GM19351 (cell line): ENCODE measurements around the gene KANK2.

Source experiments
- ATAC-seq: cut with Tn5 transposase; IDR thresholded peaks from one replicate; pipeline ENCODE4 v1.9.1; 2021; ENCODE audit warnings: mild to moderate bottlenecking, moderate library complexity; ENCODE audit not compliant: unreplicated experiment

KANK2 gene

DNA sequence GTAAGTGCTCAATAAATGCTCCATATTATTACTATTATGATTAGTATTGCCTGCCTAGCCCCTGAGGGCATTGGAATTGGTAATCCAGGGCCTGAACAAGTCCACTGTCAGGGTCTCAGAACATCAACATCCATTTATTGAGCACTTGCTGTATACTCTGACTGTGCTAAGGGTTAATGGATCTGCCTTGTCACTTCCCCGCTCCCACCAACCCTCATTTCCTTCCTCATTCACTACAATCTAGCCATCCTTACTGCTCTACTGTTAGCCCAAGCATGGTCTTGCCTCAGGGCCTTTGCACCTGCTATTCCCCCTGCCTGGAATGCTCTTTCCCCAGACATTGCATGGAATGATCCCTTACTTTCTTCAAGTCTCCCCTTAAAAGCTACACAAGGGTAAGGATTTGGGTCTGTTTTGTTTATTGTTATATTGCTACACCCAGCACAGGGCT lies 29.4 kb upstream of the KANK2 start:
- ATAC-seq = no peak

DNA sequence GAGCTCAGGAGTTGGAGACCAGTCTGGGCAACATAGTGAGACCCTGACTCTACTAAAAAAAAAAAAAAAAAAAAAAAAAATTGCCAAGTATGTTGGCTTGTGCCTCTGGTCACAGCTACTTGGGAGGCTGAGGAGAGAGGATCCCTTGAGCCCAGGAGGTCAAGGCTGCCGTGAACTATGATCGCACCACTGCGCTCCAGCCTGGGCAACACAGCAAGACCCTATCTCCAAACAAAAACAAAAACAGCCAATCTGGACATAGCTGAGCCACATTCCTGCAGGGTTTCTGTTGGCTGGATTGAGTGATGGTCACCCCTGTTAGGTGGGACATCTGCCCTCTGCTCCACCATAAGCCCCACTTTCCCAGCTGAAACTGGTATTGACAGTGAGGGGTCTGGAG lies 28.5 kb upstream of the KANK2 start:
- ATAC-seq = no peak

DNA sequence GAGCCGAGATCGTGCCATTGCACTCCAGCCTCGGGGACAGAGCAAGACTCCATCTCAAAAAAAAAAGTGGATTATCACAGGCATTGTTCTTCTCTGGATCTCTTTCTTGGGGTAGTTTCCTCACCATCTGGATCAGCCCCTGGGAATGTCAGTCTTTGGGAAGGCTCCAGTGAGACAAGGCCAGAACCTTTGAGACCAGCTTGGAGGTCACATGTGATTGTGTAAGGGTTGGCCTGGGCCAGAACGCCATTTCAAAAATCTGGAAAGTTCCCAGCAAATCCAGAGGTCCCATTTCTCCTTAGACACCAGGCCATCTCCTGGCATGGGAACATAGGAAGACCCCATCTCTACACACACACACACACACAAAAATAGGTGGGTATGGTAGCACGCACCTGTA lies 27.8 kb upstream of the KANK2 start:
- ATAC-seq = no peak

DNA sequence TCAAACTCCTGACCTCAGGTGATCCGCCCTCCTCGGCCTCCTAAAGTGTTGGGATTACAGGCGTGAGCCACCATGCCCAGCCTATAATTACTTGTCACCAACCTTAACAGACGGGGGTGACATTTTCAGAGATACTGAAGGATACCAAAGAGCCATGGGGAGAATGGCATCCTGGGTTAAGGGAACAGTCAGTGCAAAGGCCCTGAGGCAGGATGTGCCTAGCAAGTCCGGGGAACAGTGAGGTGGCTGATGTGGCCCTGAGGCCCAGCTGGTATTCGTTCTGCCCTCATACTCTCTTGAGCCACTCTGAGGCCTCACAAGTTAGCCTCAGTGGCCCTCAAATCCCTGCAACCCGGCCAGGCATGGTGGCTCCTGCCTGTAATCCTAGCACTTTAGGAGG lies 27.1 kb upstream of the KANK2 start:
- no peak for ATAC-seq

DNA sequence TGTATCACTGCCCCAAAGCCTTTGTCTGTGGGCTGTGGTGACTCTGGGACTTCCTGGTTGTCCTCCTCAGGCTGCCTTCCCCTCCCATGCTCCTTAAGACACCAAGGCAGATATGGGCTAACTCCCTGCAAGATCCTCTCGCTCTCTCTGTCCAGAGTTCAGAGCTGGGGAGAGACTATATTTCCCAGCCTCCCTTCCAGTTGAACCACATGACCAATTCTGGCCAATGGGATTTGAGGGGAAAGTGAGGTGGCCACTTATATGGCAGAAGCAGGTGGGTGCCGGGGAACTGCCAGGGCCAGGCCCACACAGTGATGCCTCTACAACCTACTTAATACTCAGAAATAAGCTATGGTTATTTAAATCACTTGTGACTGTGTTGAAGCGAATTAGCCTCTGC lies 25.9 kb upstream of the KANK2 start:
- ATAC-seq = no peak

DNA sequence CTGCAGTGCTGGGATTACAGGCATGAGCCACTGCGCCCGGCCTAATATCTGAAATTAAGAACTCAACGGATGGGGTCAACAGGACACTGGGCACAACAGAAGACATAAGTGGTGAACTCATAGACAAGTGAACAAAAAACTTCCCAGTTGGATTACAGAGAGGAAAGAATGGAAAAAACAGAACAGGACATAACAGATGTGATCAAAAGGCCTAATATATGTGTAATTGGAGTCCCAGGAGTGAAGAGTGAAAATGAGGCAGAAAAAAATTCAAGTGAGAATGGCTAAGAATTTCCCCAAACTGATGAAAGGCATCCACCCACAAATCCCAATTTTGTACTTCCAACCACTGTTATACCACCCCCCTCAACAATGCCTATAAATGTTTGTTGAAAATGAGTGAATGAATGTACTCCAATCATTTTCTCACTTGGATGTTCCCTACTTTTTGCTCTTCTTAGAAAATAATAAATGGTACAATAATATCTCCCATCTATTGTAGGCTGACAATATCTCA lies 23.8 kb upstream of the KANK2 start:
- ATAC-seq = no peak

DNA sequence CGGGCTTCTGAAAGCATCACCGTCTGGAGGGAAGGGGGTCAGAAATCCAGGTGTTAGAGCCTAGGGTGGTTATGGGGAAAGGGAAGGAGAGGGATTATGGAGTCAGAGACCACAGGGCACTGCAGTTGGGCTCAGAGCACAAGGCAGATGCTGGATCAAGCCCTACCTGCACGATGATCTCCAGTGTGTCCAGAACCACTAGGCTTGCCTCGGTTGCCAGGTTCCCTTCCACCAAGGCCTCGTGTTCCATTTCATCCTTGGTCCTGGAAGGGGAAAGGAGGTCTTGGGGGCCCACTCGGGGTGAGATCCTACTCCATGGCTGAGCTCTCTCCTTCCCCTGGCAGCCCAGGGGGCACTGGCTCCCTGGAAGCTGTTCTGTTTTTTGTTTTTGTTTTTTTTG lies 17.0 kb upstream of the KANK2 start:
- ATAC-seq = no peak

DNA sequence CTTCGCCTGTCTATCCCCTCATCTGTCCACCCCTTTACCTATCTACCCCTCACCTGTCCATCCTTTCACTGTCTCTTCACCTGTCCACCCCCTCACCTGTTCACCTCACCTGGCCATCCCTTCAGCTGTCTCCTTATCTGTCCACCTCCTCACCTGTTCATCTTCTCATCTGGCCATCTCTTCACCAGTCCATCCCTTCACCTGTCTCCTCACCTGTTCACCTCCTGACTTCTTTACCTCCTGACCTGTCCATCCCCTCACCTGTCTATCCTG lies 13.2 kb upstream of the KANK2 start:
- no peak for ATAC-seq

DNA sequence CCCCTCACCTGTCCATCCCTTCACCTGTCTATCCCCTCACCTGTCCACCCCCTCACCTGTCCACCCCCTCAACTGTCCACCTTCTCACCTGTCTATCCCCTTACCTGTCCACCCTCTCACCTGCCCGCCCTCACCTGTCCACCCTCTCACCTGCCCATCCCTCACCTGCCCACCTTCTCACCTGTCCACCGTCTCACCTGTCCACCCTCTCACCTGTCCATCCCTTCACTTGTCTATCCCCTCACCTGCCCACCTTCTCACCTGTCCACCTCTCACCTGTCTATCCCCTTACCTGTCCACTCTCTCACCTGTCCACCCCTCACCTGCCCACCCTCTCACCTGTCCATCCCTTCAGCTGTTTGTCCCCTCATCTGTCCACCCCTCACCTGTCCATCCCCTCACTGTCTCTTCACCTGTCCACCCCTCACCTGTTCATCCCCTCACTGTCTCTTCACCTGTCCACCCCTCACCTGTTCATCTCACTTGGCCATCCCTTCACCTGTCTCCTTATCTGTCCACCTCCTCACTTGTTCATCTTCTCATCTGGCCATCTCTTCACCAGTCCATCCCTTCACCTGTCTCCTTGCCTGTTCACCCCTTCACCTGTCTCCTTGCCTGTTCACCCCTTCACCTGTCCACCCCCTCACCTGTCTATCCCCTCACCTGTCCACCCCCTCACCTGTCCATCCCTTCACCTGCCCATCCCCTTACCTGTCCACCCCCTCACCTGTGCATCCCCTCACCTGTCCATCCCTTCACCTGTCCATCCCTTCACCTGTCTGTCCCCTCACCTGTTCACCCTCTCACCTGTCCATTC lies 12.7 kb upstream of the KANK2 start:
- ATAC-seq = no peak

DNA sequence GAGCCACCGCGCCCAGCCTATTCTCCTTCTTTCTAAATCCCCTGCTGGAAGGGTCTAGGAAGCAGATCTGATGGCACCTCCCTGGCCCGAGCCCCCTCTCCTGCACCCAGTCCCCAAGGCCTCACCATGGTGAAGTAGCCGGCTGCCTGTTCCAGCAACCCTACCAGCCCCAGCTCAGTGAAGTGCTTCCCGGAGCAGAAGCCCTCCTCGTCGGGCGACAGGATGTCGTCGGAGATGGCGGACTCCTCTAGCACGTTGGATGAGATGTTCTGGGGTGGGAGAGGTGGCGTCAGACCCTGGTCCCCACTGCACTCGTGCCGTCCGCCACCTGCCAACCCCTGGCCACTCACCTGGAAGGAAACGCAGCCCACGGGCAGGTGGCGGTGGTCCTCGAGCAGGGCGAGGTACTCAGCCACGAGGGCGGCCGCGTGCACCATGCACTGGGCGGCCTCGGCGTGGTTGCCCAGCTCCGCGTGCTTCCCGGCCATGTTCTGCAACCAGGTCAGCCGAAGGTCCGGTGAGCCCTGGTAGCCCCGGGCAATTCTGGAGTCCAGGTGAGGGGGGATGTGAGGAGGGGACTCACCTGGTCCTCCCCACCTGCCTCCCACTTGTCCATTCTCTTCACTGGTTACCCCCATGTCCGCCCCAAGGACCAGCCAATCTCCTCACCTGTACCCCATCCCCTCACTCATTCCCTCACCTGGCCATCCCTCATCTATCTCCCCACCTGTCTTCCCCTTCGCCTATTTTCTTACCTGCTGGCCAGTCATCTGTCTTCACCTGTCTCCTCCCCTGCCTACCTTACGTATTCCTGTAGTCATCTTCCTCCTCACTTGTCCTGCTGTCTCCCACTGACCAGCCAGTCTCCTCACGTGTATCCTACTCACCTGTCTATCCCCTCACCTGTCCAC lies 11.5 kb upstream of the KANK2 start:
- no peak for ATAC-seq

DNA sequence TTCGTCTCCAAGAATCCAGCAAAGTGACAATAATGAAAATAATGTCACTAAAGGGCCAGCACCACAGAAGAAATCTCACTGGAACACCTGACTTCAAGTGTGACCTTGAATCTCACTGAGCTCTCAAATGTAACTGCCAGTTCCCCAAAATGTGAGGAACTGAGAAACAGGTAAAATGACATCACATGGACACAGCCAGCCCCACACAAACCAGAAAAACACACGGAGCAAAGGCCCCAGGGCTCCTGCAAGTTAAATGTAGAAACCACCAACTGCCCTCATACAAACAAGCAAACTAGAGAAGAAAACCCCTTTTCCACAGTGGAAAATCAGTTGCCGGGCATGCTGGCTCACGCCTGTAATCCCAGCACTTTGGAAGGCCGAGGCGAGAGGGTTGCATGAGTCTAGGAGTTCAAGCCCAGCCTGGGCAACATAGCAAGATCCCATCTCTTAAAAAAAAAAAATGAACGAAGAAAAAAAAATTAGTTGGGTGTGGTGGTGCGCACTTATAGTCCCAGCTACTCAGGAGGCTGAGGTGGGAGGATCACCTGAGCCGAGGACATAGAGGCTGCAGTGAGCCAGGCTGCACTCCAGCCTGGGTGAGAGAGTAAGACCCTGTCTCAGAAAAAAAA lies 8.7 kb upstream of the KANK2 start:
- ATAC-seq = no peak

DNA sequence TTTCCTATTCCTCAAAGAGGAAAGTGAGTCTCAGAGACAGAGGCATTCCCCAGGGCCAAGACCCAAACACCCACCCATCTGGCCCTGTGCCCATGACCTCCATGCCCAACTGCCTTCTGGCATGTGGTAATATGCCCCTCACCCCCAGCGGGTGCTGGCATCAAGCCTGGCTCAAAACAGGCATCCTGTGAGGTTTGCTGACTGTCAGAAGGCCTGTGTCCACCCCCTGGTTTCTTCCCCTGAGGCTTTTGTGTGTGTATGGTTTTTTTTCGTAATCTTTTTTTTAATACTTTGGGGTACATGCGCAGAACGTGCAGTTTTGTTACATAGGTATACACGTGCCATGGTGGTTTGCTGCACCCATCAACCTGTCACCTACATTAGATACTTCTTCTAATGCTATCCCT lies 7.6 kb upstream of the KANK2 start:
- ATAC-seq = no peak

DNA sequence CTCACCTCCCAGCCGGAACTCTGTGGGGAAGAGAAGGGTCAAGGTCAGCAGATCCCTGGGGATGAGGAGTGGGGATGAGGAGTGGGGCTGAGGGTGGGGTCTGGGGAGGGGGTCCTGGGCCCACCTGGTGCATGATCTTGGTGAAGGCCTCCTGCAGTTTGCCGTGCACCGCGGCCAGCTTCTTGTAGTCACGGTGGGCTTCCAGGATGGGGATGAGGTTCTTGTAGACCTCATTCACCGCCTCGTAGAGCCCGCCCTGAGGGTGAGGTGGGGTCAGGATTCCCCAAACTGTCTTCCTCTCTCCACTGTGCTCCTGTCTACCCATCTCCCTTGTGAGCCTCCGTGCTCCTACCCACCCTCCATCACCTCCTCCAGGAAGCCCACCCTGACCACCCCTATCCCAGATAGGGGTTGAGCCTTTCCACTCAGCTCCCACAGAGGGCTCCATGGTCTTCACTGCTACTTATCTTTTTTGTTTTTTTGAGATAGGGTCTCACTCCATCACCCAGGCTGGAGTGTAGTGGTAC lies 6.8 kb upstream of the KANK2 start:
- no peak for ATAC-seq

DNA sequence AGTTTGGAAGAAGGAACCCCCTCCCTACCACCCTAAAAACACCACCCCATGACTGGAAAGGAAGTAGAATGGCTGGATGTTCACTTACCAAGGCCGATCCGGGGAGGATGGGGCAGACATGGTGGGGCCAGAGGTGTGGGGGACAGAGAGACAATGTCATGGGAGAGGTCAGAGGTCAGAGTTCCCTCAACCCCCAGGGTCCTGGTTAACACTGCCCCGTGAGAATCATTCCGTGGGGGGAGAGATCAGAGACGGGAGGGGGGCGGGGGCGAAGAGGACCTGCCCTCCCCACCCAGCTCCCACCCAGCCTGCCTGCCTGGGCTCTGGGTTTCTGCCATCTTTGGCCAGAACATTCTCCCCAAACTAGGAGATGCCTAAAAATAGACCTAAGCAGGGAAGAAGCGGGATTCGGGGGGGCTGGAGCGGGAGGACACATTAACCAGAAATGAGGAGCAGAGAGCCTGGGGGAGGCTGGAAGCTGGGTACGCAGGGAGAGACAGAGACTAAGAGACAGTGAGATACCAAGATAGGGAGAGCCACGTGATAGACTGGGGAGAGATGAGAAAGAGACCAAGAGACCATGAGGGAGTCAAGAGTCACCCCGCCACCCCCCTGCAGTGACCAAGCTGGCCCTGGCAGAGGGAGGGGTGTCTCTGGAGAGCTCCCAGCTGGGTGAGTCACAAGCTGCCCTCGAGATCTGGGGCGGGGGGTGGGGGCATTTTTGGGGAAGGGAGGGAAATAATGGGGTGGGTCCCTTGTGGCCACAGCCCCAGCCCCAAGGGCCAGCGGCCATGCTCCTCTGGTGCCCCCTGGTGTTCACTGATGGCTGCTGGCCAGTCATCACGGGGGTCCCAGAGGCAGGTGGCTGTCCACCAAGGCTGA lies 6.1 kb upstream of the KANK2 start:
- ATAC-seq = no peak

DNA sequence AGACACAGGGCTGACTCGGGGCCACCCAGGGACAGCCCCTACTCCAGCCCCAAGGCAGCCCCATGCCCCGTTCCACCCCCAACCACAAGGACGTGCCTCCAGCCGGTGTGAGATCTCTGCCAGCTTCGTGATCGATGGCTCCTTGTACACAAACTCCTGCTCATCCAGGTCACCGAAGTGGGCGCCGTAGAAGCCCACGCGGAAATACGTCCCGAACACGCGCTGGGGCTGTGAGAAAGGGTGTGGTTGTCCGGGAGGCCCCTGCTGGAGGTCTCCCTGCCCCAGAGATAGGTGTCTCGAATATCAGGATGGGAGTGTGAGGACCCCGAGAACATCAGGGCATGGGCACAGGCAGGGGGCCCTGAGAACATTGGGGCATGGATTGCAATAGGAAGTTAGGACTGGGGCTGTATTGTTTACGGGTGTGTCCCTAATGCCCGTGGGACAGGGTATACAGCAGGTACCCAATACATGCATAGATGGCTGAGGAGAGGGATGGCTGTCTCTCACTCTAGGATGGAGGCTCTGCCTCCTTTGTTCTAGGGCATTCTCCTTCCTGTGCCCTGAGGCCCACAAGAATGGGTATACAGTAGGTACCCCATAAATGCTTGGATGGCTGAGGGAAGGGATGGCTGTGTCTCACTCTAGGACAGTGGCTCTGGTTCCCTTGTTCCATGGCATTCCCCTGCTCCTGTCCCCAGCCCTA lies 5.3 kb upstream of the KANK2 start:
- ATAC-seq = no peak

DNA sequence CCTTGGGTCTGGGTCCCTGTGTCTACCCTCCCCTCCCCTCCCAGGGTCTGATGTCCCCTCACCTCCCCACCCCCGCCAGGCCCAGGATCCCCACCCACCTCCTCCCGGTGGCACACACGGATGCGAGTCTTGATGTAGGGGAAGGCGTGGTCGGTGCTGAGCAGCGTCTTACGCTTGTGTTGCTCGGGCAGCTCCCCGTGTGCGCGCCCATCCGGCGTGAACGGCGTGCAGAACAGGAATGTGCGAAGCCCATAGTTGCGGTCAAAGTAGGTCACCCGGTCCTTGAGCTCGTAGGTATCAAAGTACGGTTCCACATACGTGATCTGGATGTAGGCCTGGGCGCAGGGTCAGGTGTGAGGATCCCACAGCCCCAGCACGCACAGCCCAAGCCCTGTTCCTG lies 4.4 kb upstream of the KANK2 start:
- ATAC-seq = no peak

DNA sequence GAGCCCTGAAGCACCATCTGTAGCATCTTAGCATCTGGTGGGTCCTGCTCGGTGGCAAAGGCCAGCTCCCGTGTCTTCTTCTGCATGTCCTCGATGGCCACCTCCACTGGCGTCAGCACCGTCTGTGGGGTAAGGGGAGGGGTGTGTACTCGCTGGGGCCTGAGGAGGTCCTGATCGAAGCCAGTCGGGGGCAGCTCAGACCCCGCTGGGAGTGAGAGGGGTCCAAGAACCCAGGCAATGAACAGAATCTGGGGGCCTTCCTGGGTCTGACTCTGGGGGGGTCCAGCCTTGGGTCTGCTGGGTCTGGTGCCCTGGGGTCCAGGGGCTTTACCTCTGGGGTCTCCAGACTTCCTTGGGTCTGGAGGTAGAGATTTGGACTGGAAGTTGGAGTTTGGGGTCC lies 3.6 kb upstream of the KANK2 start:
- no peak for ATAC-seq

DNA sequence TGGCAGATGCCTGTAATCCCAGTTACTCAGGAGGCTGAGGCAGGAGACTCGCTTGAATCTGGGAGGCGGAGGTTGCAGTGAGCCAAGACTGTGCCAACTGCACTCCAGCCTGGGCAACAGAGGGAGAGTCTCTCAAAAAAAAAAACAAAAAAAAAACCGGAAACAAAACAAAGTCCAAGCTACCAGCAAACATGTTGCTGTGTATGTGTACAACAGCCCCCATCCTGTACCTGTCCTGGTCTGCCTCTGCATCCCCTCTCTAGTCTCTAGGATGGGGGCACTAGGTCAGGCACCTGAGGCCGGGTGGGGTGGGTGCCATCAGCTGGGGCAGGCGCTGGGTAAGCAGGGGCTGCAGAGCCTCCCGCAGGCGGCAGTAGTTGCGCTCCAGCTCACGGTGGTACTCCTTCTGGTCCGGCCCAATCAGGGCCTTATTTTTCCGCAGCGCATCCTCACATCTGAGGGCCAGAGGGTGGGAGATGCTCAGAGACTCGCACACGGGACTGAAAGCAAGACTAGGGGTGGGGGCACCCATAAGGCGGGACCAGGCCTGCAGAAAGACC lies 2.8 kb upstream of the KANK2 start:
- no peak for ATAC-seq

DNA sequence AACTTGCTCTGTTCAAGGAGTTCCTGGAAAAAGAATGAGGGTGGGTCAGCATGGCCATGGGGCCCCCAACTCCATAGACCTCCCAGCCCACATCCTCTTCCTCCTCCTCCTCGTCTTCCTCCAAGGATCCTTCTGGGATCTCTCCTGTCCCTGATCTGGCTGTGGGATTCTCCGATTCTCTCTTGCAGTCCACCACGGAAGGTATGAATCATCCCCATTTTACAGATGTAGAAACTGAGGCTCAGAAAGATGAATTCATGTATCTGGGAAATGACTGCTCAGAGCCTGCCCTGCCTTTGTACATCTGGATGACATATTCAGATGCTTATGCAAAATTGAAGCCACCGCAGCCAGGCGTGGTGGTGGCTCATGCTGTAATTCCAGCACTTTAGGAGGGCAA lies 2.2 kb upstream of the KANK2 start:
- no peak for ATAC-seq
